Measurements from ENCODE around the gene SLC30A9.

DNA sequence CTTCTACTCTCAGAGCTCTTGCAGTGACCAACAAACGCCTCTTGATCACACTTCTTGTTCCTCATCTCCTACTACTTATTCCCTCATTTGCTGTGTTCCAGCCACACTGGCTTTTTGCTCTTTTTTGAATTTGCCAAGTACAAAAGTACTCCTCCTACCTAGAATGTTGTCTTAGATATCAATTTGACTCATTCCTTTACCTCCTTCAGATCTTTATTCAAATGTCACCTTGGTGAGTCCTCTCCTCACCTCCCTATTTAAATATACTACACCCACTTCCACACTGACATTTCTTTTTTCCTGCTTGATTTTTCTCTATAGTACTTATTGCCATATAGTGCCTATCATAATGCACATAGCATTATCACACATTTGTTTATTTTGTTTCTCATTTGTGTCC lies 15.0 kb upstream of the SLC30A9 start:
- TF ChIP-seq, protein P1, sequence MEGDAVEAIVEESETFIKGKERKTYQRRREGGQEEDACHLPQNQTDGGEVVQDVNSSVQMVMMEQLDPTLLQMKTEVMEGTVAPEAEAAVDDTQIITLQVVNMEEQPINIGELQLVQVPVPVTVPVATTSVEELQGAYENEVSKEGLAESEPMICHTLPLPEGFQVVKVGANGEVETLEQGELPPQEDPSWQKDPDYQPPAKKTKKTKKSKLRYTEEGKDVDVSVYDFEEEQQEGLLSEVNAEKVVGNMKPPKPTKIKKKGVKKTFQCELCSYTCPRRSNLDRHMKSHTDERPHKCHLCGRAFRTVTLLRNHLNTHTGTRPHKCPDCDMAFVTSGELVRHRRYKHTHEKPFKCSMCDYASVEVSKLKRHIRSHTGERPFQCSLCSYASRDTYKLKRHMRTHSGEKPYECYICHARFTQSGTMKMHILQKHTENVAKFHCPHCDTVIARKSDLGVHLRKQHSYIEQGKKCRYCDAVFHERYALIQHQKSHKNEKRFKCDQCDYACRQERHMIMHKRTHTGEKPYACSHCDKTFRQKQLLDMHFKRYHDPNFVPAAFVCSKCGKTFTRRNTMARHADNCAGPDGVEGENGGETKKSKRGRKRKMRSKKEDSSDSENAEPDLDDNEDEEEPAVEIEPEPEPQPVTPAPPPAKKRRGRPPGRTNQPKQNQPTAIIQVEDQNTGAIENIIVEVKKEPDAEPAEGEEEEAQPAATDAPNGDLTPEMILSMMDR (IDR thresholded peaks at IDR 0.05; ENCODE audit: low read depth, low read length) = no peak
- TF ChIP-seq EZH2phosphoT487 (IDR thresholded peaks at IDR 0.05; ENCODE audit: low read depth) = no peak
